GM21723 (cell line): ENCODE measurements around the gene IFT74.
"Not testable (repeated sequence)": the region's sequence is repeated elsewhere in the genome, so short reads cannot be mapped to it uniquely, and the experiment has no call there.

ENCODE experiments used
- ATAC-seq: cut with Tn5 transposase; IDR thresholded peaks from one replicate; pipeline ENCODE4 v1.9.1; 2021; ENCODE audit warnings: mild to moderate bottlenecking, moderate library complexity; ENCODE audit not compliant: unreplicated experiment

Gene IFT74

GRCh38 chr9:27065288-27065687 is 109.1 kb downstream of the IFT74 start:
- ATAC-seq = no peak

GRCh38 chr9:27073841-27074728 is 117.9 kb downstream of the IFT74 start:
- no peak for ATAC-seq

- ATAC-seq = no peak
Measured at GRCh38 chr9:27078685-27079084, 122.5 kb downstream of the IFT74 start.

GRCh38 chr9:27085456-27085855 is 129.2 kb downstream of the IFT74 start:
- no peak for ATAC-seq

- no peak for ATAC-seq
Measured at GRCh38 chr9:27086818-27087680, 130.8 kb downstream of the IFT74 start.

GRCh38 chr9:27088981-27089380 is 132.8 kb downstream of the IFT74 start:
- ATAC-seq = no peak

- ATAC-seq = no peak
Measured at GRCh38 chr9:27089706-27090105, 133.5 kb downstream of the IFT74 start.

GRCh38 chr9:27090231-27090630 is 134.0 kb downstream of the IFT74 start:
- no peak for ATAC-seq

GRCh38 chr9:27090711-27091110 is 134.5 kb downstream of the IFT74 start:
- ATAC-seq = no peak

GRCh38 chr9:27092496-27092895 is 136.3 kb downstream of the IFT74 start:
- not testable (repeated sequence) for ATAC-seq

- ATAC-seq = not testable (repeated sequence)
Measured at GRCh38 chr9:27093384-27094067, 137.3 kb downstream of the IFT74 start.

GRCh38 chr9:27094640-27095298 is 138.6 kb downstream of the IFT74 start:
- no peak for ATAC-seq

- ATAC-seq = no peak
Measured at GRCh38 chr9:27107241-27107640, 151.0 kb downstream of the IFT74 start.

GRCh38 chr9:27108981-27109541 is 152.8 kb downstream of the IFT74 start, which contains the start of gene TEK:
Gene TEK, plus strand, starts transcription at chr9:27109225. Its CDS starts 366 bp downstream, at chr9:27109591.
- no peak for ATAC-seq

GRCh38 chr9:27109621-27110020 is 153.4 kb downstream of the IFT74 start:
- ATAC-seq = no peak

- ATAC-seq = no peak
Measured at GRCh38 chr9:27110181-27110580, 154.0 kb downstream of the IFT74 start.

- no peak for ATAC-seq
Measured at GRCh38 chr9:27112235-27112634, 156.0 kb downstream of the IFT74 start.
